GM23338 (cell line): ENCODE measurements around the gene CDYL2. TPM values are rescaled to one million over a fixed set of nuclear protein-coding genes. Genes with fewer than 3 reads are reported as not detected.

Experiments used
- ATAC-seq: fragments of 200-7000 bp; cut with Tn5 transposase; 3 replicates; pipeline ENCODE4 v1.9.1; 2020
- DNase-seq: peaks from one replicate; pipeline ENCODE4 v3.0.0-alpha.2; 2015; ENCODE audit warnings: low spot score
- H2AFZ ChIP-seq: fragments of 200-600 bp; sonication (generic); 2 replicates; pipeline ENCODE4 v1.8.0; 2016; ENCODE audit warnings: antibody characterized with exemption, mild to moderate bottlenecking, moderate library complexity
- H3F3A ChIP-seq: fragments of 200-600 bp; sonication (generic); replicated peaks from 2 replicates; pipeline ENCODE4 v1.8.0; 2017; ENCODE audit warnings: antibody characterized with exemption, mixed run types, low read depth
- H3K27ac ChIP-seq: fragments of 200-600 bp; sonication (generic); 2 replicates; pipeline ENCODE4 v1.6.1; 2016; ENCODE audit warnings: low read depth
- H3K27me3 ChIP-seq: fragments of 200-600 bp; sonication (generic); 2 replicates; pipeline ENCODE4 v1.8.0; 2016; ENCODE audit warnings: mild to moderate bottlenecking, mixed run types, moderate library complexity; ENCODE audit not compliant: insufficient read depth
- H3K36me3 ChIP-seq: fragments of 200-600 bp; sonication (generic); 2 replicates; pipeline ENCODE4 v1.8.0; 2016; ENCODE audit warnings: mild to moderate bottlenecking; ENCODE audit not compliant: insufficient read depth
- H3K4me1 ChIP-seq: fragments of 200-600 bp; sonication (generic); 2 replicates; pipeline ENCODE4 v1.8.0; 2016; ENCODE audit warnings: mild to moderate bottlenecking, moderate library complexity; ENCODE audit not compliant: insufficient read depth
- H3K4me2 ChIP-seq: fragments of 200-600 bp; sonication (generic); 2 replicates; pipeline ENCODE4 v1.7.1; 2017; ENCODE audit warnings: mixed run types
- H3K4me3 ChIP-seq: fragments of 200-600 bp; sonication (generic); 2 replicates; pipeline ENCODE4 v1.6.1; 2016; ENCODE audit warnings: mixed run types
- H3K79me2 ChIP-seq: fragments of 200-600 bp; sonication (generic); replicated peaks from 2 replicates; pipeline ENCODE4 v1.8.0; 2017; ENCODE audit warnings: mild to moderate bottlenecking; ENCODE audit not compliant: insufficient read depth
- H3K9me2 ChIP-seq: fragments of 200-600 bp; sonication (generic); 2 replicates; pipeline ENCODE4 v1.8.0; 2017; ENCODE audit not compliant: insufficient read depth
- H4K20me1 ChIP-seq: fragments of 200-600 bp; sonication (generic); replicated peaks from 2 replicates; pipeline ENCODE4 v1.8.0; 2017; ENCODE audit warnings: mild to moderate bottlenecking; ENCODE audit not compliant: insufficient read depth
- H3K27ac Mint-ChIP-seq: 2 replicates; pipeline ENCODE4 v1.8.0; 2020; ENCODE audit warnings: inconsistent platforms, mild to moderate bottlenecking, moderate library complexity, mixed read lengths
- H3K27me3 Mint-ChIP-seq: 3 replicates; pipeline ENCODE4 v1.8.0; 2022; ENCODE audit warnings: low read depth, mild to moderate bottlenecking, moderate library complexity, mixed read lengths, inconsistent platforms; ENCODE audit not compliant: insufficient read depth, poor library complexity
- H3K36me3 Mint-ChIP-seq: 3 replicates; pipeline ENCODE4 v1.8.0; 2021; ENCODE audit warnings: low read depth, mild to moderate bottlenecking, inconsistent platforms, moderate library complexity, mixed read lengths
- H3K4me1 Mint-ChIP-seq: 3 replicates; pipeline ENCODE4 v1.8.0; 2020; ENCODE audit warnings: mild to moderate bottlenecking, inconsistent platforms, mixed read lengths
- H3K4me3 Mint-ChIP-seq: 3 replicates; pipeline ENCODE4 v1.8.0; 2021; ENCODE audit warnings: moderate library complexity, mild to moderate bottlenecking, inconsistent platforms, mixed read lengths
- H3K9me3 Mint-ChIP-seq: 3 replicates; pipeline ENCODE4 v1.8.0; 2020; ENCODE audit warnings: moderate library complexity, mild to moderate bottlenecking, inconsistent platforms, mixed read lengths
- CREB1 ChIP-seq: fragments of 250-450 bp; sonication (Bioruptor Pico); IDR thresholded peaks from 2 replicates; pipeline ENCODE4 v1.5.0; 2020; ENCODE audit warnings: low read depth, mild to moderate bottlenecking, moderate library complexity
- EZH2 ChIP-seq: fragments of 200-600 bp; sonication (generic); IDR thresholded peaks from one replicate; pipeline ENCODE4 v1.8.0; 2017; ENCODE audit warnings: antibody characterized with exemption, mild to moderate bottlenecking, low read depth; ENCODE audit not compliant: unreplicated experiment
- EZH2phosphoT487 ChIP-seq: fragments of 200-600 bp; sonication (generic); IDR thresholded peaks from one replicate; pipeline ENCODE4 v1.8.1; 2018; ENCODE audit warnings: antibody characterized with exemption; ENCODE audit not compliant: unreplicated experiment
- JUNB ChIP-seq: IDR thresholded peaks from one replicate; pipeline ENCODE4 v1.6.1; 2016; ENCODE audit warnings: antibody characterized with exemption; ENCODE audit not compliant: unreplicated experiment
- NANOG ChIP-seq: IDR thresholded peaks from 2 replicates; pipeline ENCODE4 v1.6.1; 2016; ENCODE audit warnings: antibody characterized with exemption, borderline replicate concordance
- POLR2AphosphoS5 ChIP-seq: IDR thresholded peaks from 2 replicates; pipeline ENCODE4 v1.6.1; 2016; ENCODE audit warnings: antibody characterized with exemption, low read depth
- STAT1 ChIP-seq: IDR thresholded peaks from one replicate; pipeline ENCODE4 v1.6.1; 2016; ENCODE audit warnings: antibody characterized with exemption; ENCODE audit not compliant: unreplicated experiment
- ZNF114 ChIP-seq: fragments of 250-450 bp; sonication (Bioruptor Pico); IDR thresholded peaks from 2 replicates; pipeline ENCODE4 v1.5.0; 2020; ENCODE audit warnings: mild to moderate bottlenecking, moderate library complexity
- ZNF331 ChIP-seq: fragments of 250-450 bp; sonication (Bioruptor Pico); IDR thresholded peaks from 2 replicates; pipeline ENCODE4 v1.5.0; 2020; ENCODE audit warnings: low read depth, mild to moderate bottlenecking, moderate library complexity
- polyA plus RNA-seq: library from polyadenylated mRNA; unstranded; fragments of >200 nt; fragmentation: Nextera tagmentation; extraction: Ambion mirVana; gene quantifications from 2 replicates; pipeline ENCODE4 v1.2.1, GENCODE V29; 2016
- total RNA-seq: library from RNA; depleted of rRNA; stranded (reverse); fragments of >200 nt; shearing (Covaris generic); gene quantifications from 2 replicates; pipeline ENCODE4 v1.2.3, GENCODE V29; 2014
- TF ChIP-seq, protein P1 (sequence below): IDR thresholded peaks from 2 replicates; pipeline ENCODE4 v1.6.1; 2016; ENCODE audit warnings: antibody characterized with exemption
- TF ChIP-seq, protein P2 (sequence below): IDR thresholded peaks from one replicate; pipeline ENCODE4 v1.6.1; 2018; ENCODE audit warnings: antibody characterized with exemption; ENCODE audit not compliant: unreplicated experiment
- TF ChIP-seq, protein P3 (sequence below), 2 experiments: fragments of 200-600 bp in 1 of 2; sonication (generic) in 1 of 2; conservative IDR thresholded peaks; 2 replicates each; pipeline versions ENCODE4 v1.5.1 to v1.6.1; 2016 to 2017; ENCODE audit warnings: antibody characterized with exemption in 2 of 2, low read depth in 2 of 2, mild to moderate bottlenecking in 2 of 2, moderate library complexity in 1 of 2
- TF ChIP-seq, protein P4 (sequence below): fragments of 250-450 bp; sonication (Bioruptor Pico); IDR thresholded peaks from 2 replicates; pipeline ENCODE4 v1.5.0; 2020; ENCODE audit warnings: mild to moderate bottlenecking, moderate library complexity

CDYL2 gene
- total and polyA plus RNA-seq, 2 experiments from 2014 or later, result 0.82 to 4.3 TPM

DNA sequence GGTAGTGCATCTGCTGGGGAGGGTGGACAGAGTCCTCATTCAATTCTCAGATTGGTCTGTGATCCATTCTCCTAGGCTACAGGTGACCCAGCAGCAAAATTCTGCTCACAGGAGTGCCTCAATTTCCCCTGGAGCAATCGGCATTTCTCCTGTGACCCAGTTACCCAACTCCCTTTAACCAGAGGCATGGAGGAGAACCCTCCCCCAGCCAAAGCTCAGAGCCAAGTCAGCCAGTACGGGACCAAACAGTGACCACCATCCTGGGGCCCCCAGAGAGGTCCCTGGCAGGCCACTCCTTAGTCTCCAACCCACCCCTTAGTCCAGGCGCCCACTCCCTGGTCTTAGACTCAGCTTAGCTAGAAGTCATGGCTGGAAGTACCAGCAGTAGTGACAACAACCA is 188.0 kb downstream of the CDYL2 start:
- Histone ChIP-seq H3K36me3 (no peaks in the 10 kb centered on the region), H3K9me2 (no peaks in the 10 kb centered on the region), H3K4me1 (no peaks in the 10 kb centered on the region), H3F3A (no peaks in the 10 kb centered on the region), H3K27ac (no peak overlapping the region), H3K79me2 (no peaks in the 10 kb centered on the region), H3K4me3 (no peak overlapping the region), H3K27me3 (no peaks in the 10 kb centered on the region), H3K4me2 (no peak overlapping the region), H4K20me1 (no peaks in the 10 kb centered on the region), H2AFZ (no peak overlapping the region)
- Mint-ChIP-seq H3K27me3 (peaks cover 9% of the 10 kb centered on the region), H3K27ac (no peak overlapping the region), H3K36me3 (peaks cover 7% of the 10 kb centered on the region; the same call in 2 of the 3 replicates), H3K9me3 (peaks cover 26% of the 10 kb centered on the region), H3K4me3 (no peak overlapping the region), H3K4me1 (no peaks in the 10 kb centered on the region)
- DNase-seq, result no peak
- ATAC-seq, result no peak
- TF ChIP-seq, protein P1, sequence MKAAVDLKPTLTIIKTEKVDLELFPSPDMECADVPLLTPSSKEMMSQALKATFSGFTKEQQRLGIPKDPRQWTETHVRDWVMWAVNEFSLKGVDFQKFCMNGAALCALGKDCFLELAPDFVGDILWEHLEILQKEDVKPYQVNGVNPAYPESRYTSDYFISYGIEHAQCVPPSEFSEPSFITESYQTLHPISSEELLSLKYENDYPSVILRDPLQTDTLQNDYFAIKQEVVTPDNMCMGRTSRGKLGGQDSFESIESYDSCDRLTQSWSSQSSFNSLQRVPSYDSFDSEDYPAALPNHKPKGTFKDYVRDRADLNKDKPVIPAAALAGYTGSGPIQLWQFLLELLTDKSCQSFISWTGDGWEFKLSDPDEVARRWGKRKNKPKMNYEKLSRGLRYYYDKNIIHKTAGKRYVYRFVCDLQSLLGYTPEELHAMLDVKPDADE, result no peak
- TF ChIP-seq STAT1 (no peak), EZH2phosphoT487 (no peak), NANOG (no peak), ZNF114 (CRISPR knock-in tag) (no peak), CREB1 (CRISPR knock-in tag) (no peak), JUNB (no peak), EZH2 (no peak), ZNF331 (no peak), POLR2AphosphoS5 (no peak)
- TF ChIP-seq, protein P2, sequence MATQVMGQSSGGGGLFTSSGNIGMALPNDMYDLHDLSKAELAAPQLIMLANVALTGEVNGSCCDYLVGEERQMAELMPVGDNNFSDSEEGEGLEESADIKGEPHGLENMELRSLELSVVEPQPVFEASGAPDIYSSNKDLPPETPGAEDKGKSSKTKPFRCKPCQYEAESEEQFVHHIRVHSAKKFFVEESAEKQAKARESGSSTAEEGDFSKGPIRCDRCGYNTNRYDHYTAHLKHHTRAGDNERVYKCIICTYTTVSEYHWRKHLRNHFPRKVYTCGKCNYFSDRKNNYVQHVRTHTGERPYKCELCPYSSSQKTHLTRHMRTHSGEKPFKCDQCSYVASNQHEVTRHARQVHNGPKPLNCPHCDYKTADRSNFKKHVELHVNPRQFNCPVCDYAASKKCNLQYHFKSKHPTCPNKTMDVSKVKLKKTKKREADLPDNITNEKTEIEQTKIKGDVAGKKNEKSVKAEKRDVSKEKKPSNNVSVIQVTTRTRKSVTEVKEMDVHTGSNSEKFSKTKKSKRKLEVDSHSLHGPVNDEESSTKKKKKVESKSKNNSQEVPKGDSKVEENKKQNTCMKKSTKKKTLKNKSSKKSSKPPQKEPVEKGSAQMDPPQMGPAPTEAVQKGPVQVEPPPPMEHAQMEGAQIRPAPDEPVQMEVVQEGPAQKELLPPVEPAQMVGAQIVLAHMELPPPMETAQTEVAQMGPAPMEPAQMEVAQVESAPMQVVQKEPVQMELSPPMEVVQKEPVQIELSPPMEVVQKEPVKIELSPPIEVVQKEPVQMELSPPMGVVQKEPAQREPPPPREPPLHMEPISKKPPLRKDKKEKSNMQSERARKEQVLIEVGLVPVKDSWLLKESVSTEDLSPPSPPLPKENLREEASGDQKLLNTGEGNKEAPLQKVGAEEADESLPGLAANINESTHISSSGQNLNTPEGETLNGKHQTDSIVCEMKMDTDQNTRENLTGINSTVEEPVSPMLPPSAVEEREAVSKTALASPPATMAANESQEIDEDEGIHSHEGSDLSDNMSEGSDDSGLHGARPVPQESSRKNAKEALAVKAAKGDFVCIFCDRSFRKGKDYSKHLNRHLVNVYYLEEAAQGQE, result no peak
- TF ChIP-seq, protein P3, sequence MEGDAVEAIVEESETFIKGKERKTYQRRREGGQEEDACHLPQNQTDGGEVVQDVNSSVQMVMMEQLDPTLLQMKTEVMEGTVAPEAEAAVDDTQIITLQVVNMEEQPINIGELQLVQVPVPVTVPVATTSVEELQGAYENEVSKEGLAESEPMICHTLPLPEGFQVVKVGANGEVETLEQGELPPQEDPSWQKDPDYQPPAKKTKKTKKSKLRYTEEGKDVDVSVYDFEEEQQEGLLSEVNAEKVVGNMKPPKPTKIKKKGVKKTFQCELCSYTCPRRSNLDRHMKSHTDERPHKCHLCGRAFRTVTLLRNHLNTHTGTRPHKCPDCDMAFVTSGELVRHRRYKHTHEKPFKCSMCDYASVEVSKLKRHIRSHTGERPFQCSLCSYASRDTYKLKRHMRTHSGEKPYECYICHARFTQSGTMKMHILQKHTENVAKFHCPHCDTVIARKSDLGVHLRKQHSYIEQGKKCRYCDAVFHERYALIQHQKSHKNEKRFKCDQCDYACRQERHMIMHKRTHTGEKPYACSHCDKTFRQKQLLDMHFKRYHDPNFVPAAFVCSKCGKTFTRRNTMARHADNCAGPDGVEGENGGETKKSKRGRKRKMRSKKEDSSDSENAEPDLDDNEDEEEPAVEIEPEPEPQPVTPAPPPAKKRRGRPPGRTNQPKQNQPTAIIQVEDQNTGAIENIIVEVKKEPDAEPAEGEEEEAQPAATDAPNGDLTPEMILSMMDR (conservative IDR thresholded peaks at IDR 0.05; ENCODE audit: low read depth in 2 of 2), result no peak
- TF ChIP-seq, protein P4, sequence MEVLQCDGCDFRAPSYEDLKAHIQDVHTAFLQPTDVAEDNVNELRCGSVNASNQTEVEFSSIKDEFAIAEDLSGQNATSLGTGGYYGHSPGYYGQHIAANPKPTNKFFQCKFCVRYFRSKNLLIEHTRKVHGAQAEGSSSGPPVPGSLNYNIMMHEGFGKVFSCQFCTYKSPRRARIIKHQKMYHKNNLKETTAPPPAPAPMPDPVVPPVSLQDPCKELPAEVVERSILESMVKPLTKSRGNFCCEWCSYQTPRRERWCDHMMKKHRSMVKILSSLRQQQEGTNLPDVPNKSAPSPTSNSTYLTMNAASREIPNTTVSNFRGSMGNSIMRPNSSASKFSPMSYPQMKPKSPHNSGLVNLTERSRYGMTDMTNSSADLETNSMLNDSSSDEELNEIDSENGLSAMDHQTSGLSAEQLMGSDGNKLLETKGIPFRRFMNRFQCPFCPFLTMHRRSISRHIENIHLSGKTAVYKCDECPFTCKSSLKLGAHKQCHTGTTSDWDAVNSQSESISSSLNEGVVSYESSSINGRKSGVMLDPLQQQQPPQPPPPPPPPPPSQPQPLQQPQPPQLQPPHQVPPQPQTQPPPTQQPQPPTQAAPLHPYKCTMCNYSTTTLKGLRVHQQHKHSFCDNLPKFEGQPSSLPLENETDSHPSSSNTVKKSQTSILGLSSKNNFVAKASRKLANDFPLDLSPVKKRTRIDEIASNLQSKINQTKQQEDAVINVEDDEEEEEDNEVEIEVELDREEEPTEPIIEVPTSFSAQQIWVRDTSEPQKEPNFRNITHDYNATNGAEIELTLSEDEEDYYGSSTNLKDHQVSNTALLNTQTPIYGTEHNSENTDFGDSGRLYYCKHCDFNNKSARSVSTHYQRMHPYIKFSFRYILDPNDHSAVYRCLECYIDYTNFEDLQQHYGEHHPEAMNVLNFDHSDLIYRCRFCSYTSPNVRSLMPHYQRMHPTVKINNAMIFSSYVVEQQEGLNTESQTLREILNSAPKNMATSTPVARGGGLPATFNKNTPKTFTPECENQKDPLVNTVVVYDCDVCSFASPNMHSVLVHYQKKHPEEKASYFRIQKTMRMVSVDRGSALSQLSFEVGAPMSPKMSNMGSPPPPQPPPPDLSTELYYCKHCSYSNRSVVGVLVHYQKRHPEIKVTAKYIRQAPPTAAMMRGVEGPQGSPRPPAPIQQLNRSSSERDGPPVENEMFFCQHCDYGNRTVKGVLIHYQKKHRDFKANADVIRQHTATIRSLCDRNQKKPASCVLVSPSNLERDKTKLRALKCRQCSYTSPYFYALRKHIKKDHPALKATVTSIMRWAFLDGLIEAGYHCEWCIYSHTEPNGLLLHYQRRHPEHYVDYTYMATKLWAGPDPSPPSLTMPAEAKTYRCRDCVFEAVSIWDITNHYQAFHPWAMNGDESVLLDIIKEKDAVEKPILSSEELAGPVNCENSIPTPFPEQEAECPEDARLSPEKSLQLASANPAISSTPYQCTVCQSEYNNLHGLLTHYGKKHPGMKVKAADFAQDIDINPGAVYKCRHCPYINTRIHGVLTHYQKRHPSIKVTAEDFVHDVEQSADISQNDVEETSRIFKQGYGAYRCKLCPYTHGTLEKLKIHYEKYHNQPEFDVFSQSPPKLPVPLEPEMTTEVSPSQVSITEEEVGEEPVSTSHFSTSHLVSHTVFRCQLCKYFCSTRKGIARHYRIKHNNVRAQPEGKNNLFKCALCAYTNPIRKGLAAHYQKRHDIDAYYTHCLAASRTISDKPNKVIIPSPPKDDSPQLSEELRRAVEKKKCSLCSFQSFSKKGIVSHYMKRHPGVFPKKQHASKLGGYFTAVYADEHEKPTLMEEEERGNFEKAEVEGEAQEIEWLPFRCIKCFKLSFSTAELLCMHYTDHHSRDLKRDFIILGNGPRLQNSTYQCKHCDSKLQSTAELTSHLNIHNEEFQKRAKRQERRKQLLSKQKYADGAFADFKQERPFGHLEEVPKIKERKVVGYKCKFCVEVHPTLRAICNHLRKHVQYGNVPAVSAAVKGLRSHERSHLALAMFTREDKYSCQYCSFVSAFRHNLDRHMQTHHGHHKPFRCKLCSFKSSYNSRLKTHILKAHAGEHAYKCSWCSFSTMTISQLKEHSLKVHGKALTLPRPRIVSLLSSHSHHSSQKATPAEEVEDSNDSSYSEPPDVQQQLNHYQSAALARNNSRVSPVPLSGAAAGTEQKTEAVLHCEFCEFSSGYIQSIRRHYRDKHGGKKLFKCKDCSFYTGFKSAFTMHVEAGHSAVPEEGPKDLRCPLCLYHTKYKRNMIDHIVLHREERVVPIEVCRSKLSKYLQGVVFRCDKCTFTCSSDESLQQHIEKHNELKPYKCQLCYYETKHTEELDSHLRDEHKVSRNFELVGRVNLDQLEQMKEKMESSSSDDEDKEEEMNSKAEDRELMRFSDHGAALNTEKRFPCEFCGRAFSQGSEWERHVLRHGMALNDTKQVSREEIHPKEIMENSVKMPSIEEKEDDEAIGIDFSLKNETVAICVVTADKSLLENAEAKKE (CRISPR knock-in tag), result no peak
